Measurements from ENCODE around the gene TBX2.
"Not testable (repeated sequence)": the region's sequence is repeated elsewhere in the genome, so short reads cannot be mapped to it uniquely, and the experiment has no call there.

The TBX2 gene

DNA sequence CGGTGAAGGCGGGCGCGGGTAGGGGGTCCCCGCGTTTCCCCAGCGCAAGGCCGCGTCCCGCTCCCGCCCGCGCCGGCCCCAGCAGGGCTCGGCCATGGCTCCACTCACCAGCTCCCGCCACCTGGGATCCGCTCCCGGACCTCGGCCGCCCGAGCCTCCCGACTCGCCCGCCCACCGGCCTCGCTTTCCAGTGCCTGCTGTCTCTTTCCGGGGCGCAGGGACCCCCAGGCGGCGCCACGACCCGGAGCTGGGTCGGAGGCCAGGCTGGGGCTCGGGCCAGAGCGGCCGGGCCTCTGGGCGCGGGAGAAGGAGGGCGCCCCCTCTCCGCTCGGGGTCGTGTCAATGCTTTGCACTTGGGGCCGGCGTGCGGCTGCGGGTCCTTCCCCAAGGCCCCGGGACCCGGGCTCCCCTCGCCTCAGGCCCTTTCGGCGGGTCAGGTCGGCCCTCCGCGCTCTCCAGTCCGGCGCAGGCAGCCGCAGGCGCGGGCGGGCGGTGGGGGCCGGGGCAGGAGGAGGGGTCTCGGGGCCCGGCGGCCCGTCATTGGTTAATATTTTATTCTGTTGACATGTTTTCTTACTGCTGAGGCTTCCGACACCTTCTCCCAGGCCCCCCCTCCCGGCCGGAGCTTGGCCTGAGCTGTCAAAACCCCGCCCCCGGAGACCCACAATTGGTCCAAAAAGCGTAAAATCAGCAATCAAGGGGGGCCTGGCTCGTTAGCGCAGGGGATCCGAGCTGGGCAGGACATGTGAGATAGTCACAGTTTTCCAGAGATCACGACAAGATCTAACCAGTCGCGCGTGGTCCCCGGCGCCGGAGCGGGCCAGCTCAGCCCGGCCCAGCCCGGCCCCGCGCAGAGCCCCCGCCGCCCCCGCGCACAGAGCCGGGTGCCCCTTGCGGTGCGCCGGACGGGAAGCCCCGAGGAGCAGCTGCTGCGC, at the start of gene TBX2:
Gene TBX2, plus strand, starts transcription at position 713 of the 935 bp plus-strand sequence. CDS start 334 bp downstream, outside the sequence.
- no peak for DNase-seq

DNA sequence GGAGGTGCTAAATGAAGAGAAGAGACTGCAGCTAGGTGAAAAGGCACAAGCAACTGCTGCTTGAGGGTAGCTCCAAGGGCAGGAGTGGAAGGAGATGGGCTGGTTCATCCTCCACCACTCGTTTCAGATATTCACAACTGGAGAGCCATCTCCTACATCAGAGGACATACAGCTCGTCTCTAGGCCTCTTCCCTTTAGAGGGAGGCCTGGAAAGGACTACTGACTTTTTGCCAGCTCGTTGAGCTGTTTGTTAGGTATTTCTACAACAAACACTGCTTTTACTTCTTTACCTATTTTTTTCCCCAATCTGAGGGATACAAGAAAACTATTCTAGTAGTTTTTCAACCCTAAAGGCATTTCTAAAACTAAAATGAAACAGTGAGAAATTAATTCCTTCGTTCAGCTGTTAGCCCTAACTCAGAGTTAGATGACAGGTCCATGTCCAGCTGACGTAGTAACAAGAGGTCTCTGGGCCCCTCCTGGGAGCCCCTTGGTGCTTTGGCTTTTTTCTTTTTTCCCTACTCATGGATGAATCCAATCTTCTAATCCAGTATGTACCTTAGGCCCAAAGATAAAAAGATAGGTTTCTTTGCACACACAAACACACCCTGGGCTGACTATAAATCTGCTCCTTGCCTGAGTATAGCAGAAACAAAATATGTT, 47.8 kb upstream of the TBX2 start:
- no peak for DNase-seq

DNA sequence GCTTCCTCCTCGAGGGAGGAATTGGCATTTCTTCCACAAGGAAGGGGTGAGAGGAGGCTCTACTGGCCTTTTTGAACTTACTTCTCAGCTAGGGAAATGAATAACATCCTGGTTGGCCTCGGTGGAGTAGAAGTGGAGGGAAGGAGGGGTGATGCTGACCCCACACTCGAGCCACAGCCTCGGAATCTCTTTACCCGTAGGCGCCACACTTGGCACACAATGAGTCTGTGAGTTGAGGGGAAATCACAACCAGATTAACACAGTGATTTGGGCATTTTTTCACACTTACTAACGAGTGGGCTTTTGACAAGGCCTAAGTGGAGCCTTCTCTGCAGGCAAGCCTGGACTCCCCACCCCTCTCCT, 47.3 kb upstream of the TBX2 start:
- no peak for DNase-seq

DNA sequence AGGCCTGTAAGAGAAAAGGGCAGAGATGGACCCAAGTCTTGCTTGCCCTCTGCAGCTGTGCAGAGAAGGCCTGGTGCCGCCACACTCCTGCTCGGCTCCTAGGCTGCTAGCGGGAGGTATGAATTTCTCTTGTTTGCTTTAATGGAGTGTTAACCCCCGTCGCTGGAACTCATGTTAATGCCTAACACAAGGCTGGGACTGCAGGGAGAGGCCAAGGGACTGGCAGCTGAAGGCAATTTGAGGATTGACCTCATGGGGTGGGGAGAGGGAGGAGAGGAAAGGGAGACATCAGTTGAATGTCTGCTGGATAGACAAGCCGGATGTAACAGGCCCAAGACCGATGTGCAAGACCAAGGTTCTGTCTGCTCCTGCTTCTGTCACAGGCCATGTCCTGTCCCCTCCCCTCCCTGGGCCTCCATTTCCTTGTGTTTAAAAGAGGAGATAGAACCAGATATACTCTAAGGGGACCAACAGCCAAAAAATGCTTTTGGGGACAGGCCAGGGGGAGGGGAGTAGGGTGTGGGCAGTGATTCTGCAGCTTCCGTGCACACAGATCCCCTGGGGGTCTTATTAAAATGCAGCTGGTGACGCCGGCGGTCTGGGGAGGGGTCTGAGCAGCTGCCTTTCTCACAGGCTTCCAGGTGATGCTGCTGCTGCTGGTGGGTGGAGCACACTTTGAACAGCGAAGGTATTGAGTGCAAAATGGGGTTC, 46.7 kb upstream of the TBX2 start:
- DNase-seq, result no peak

DNA sequence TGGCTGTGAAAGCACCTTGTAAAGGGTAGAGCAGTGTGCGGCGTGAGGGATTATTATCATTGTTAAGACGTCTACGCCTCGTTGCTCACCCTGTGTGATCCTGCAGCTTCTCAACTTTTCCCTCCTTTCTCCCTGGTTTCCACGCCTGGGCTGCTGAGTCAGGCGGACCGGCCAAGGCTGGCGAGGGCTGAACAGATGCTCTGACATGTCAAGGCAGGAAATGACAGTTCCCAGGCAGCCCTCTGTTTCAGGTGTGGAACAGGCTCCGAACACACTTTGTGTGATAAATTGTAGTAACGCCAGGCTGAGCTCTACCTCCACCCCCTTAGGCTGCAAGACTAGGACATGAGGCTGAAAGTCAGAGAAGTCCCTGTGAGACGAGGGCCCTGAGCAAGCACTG, 46.0 kb upstream of the TBX2 start:
- no peak for DNase-seq

DNA sequence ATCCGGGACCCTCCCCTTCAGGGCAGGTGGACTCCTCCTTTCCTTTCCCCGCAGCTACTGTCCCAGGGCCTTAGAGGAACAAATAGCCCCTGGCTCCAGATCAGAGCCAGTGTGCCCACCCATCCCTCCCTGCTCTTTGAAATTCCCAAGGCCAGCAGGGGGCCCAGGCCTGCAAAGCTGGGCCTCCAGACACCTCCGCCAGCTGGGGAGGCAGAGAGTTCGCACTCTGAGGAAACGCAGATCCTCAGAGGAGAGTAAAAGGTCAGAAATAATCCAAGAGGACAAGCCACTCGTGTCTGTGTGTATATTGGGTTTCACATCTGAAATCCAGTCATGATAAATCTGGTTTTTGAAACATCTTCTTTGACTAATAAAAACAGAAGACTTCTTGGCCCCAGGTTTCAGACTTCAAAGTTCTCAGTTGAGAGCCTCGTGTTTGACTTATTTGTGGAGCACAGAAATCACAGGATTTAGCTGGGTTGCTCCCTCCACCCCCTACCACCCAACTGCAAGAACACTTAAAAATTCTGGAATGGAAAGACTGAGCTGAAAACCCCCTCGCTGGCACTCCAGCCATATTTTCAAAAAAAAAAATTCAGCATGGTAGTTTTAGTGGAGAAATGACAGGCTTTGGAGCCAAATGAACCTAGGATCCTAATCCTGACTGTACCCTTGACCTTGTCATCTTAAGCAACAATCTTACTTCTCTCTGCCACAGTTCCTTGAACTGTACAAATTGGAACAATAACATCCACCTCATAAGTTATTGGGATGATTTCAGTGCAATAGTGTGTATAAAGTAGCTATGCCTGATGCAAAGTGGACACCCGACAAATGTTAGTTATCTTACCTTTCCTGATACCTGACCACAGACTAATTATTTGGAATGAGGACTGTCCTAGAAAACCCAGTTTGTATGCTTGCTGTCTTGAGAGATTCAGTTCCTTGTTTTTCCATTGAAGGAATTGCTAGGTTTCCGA, 44.5 kb upstream of the TBX2 start:
- no peak for DNase-seq

DNA sequence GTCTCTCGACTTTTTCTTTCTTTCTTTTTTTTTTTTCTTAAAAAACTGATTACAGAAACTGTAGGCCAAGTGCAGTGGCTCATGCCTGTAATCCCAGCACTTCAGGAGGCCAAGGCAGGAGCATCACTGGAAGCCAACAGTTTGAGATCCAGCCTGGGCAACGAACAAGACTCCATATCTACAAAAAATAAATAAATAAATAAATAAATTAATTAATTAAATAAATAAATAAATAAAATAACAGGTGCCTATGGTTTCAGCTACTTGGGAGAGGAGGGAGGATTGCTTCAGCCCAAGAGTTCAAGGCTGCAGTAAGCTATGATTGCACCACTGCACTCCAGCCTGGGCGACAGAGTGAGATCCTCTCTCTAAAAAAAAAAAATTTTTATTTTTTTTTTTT, 42.6 kb upstream of the TBX2 start:
- DNase-seq, result not testable (repeated sequence)

DNA sequence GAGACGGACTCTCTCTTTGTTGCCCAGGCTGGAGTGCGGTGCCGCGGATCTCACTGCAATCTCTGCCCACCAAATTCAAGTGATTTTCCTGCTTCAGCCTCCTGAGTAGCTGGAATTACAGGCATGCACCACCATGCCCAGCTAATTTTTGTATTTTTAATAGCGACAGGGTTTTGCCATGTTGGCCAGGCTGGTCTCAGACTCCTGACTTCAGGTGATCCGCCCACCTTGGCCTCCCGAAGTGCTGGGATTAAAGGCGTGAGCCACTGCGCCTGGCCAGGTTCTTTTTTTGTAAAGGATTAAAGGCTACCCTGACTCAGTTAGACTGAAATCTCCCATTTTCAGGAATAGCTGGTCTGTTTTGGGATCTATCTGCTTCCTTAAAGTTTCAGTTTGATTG, 40.1 kb upstream of the TBX2 start:
- DNase-seq, result not testable (repeated sequence)

DNA sequence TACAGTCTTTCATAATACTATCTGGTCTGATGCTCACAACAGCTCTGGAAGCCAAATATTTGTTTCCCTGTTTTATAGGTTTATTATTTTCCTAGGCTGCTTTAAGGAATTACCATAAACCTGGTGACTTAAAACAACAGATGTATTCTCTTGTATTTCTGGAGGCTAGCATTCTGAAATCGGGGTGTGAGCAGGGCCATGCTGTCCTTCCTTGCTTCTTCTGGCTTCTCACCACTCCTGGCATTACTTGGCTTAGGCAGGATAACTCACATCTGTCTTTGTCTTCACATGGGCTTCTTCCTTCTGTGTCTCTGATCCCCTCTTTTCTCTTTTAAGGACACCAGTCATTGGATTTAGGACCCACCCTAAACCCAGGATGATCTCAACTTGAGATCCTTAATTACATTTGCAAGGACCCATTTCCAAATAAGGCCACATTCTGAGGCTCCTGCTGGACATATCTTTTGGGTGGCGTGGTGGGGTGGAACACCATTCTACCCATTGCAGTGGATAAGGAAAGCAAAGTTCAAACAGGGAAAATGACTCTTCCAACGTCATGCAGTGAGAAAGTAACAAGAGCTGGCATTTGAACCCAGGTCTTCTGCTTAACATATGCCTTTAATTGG, 39.2 kb upstream of the TBX2 start:
- no peak for DNase-seq

DNA sequence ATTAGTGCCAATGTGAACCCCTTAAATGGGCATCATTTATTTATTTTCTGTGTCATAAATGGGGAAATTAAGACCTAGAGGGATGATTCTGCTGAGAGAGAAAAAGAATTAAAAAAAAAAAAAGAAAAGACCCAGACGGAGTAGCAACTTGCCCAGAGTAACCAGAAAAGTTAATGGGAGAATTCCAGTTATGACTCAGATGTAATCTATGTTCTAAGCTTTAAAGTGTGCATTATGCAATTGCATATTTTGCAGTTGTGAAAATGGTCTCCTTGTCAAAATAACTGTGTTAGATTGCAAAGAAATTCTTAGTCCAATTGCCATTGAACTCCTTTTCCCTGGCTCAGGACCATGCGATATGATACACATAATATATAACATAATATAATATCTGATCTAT, 38.6 kb upstream of the TBX2 start:
- DNase-seq, result no peak

DNA sequence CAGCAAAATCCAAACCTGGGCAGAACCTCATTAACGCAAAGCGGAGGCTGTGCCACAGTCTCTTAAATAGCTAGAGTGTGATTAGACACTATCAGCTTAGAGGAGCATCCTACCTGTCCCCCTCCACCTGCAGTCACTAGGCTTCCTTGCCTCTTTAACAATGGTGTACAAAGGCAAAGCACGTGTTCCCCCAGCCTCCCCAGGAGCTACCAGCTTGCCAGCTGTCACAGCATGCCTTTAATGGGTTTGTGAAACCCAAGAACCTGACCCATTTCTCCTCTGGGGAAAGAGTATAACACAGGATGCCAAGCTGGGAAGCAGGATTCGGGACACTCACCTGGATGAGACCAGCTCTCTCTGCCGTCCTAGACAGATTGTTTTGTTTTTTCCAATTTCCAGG, 37.2 kb upstream of the TBX2 start:
- DNase-seq, result no peak

DNA sequence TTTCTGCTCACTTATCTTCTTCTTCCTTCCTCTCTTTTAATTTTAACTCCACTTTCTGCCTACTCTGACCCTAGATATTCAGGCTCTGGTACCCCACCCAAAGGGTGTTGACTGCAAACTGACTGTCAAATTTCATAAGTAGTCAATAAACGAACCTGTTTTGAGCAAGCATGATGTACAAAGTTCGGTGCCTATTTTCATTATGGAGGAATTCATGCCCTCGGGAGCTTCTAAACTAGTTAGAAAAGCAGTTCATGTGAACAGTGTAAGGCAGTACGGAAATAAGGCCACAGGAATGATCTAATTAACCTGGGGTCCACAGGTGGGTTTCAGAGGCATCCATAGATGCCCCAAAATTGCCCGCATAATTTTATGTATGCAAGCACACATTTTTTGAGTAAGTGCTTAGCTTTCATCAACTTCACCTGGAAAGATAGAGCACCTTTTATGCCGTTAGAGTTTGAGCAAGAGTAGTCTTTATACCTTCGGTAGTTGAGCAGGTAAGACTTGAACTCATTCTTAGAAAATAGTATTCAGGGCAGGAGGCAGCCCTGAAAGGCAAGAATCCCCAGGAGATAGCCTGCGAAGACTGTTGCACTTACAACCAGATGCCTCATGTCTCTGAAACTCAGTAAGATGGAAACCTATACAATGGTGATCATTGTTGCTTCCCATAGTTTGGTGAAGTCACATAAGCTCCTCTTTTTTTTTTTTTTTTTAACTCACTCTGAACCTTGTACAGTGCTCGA, 36.6 kb upstream of the TBX2 start:
- DNase-seq, result no peak

DNA sequence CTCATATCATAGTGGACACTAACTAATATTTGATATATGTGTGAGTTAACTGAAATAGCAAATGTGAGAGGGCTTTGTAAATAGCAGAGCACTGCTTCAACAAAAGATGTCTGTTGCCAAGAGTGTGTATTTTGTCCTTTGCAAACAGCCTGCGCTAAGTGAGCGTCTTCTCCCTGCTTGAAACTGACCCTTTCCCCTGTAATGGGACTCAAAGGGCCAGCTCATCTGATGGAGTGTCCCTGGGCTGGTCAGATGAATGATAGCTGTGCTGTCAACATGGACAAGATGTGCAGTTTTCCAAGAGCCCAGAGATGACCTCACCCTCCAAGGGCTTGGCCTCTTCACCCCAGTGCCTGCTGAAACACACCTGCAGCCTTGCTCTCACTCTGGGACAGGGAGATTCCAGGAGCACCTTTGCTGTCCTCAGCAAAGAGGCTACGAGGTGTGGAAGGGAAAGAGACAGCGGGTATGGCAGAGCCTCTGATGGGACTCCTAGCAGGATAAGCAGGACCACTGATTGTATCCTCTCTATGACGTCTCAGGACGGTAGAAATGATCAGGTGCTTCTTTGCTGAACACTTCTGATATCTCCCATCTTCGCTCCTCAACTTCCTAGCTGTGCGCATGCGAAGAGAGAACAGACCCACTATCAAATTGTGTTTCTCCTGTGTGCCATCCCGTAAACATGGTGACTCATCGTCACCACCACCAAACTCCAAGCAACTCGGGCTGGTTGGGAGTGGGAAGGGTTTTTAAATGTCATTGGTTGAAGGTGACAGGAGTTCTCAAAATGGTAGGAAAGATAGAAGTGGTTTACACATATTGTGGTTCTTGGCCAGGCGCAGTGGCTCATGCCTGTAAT, 35.8 kb upstream of the TBX2 start:
- no peak for DNase-seq

DNA sequence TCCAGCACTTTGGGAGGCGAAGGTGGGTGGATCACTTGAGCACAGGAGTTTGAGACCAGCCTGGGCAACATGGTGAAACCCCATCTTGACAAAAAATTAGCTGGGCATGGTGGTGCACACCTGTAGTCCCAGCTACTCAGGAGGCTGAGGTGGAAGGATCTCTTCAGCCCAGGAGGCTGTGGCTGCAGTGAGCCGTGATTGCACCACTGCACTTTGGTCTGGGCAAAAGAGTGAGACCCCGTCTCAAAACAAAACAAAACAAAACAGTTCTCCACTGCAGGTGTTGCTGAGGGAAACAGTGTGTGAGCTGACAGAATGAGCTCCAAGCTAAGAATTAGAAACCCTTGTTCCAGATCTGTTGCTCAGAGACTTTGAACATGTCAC, 35.2 kb upstream of the TBX2 start:
- DNase-seq, result no peak

DNA sequence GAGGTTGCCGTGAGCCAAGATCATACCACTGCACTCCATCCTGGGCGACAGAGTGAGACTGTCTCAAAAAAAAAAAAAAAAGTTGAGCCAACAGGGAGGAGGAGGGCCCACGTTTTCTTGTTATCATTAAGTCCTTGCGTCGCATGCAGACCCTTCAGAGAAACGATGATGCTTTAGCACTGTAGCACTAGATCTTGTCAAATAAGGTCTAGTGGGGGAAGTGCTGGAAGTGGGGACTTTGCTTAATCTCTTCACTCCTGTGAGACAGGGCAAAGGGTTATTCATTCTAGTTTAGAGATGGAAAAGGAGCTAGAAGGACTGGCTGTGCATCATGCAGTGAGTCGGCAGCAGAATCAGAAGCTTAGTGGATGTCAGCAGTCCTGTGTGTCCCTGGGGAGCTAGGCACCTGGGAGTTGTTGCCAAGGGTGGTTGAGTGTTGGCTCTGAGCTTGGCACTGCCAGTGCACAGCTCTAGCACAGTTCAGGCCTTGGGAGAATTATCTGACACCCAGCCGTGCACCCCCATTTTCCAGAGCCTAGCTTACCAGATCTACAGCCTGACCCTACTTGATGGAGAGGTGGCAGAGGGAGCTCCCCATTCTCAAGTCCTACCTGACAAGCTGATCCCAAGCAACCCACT, 33.4 kb upstream of the TBX2 start:
- no peak for DNase-seq

DNA sequence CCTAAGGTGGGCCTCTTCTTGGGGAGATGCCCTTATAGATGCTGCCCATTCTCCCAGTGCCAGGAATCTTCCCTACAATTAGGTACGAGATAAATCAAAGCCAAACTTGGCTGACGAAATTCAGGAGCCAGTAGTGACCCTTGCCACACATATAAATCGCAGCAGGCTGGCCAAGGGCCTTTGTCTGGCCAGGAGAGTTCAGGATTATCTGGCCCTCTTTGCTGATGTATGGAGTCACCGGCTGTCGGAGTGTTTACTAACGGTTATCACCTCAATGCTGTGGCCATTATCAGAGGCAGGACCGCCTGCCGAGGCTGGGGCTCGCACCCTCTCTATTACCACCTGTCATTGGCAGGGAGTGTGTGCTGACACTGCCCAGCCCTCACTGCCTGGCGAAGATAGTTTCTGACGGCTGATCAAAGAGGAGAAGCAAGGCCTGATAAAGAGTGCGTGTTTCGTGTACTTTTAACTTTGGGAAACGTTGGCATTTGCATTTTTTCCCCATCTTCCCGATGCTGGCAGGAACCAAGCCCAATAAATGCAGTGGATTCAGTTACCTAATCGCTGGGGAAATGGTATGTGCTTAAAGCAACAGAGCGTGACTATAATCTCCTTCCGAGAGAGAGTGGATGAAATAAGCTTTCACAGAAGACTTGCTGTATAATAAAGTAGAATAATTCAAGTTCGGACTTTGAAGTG, 32.8 kb upstream of the TBX2 start:
- peak in 1 of 2 experiments; percentile 7 for DNase-seq

DNA sequence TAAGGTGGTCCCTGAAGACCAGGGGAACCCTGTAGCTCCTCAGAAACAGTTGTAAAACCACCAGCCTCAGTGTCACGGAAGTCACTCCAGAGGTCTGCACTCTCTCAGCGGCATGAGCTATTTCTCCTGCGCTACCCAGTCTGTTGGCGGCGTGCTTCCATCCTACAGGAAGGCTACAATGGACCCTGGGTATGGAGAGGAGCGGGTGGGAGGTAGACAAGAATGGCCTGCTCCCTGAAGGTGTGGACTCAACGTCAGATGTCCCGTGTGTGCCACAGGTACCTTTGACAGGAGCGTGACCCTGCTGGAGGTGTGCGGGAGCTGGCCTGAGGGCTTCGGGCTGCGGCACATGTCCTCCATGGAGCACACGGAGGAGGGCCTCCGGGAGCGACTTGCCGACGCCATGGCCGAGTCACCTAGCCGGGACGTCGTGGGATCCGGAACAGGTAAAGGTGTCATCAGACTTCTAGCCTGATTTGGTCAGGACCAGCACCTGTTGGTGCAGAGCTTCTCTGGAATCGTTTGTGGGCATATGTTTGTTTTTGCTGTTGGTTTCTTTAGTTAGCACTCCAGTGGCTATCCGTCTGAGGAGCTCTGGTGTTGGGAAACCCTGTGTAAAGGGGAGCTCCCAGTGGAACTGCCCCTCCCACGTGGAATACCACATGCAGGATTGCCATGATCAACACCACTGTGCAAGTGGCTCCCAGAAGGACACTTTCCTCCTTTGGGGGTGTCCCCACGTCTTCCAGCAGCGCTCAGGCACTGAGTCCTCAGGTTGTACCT, 31.4 kb upstream of the TBX2 start:
- no peak for DNase-seq

DNA sequence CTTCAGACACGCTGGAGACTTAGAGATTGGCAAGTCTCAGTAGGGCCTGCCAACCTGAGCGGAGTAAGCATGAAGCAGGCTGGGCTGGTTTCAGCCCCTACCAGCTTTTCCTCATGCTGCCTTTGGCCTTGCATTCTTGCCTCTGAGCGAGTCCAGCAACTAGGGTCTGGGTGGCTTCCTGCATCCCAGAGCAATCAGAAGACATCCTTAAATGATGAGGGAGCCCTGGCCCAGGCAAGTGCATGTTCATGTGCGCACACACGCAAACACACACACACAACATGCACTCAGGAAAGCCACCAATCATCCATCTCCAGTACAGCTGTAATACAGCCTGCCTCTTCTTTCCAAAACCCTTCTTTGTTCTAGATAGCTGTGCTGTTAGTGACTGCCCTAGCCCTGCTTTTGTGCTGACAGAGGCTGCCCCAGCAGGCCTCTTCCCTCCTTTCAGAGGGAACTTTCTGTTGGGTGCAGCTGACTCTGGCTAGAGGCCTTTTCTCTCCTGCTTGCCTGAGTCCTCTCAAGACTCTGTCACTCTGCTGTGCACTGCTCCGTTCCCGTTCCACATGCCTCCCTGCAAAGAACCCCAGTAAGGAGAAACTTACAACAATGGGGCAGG, 30.7 kb upstream of the TBX2 start:
- DNase-seq, result no peak
